K562 (cell line): ENCODE results near the gene PPM1D. TPM values are rescaled to one million over a fixed set of nuclear protein-coding genes. Genes with fewer than 3 reads are reported as not detected.

Experiments
- ATAC-seq: fragments of 200-7000 bp; cut with Tn5 transposase; 3 replicates; pipeline ENCODE4 v1.9.1; 2020; ENCODE audit warnings: moderate library complexity
- BruUV-seq: library from RNA; stranded (reverse); fragments of 400-500 nt; replicated peaks from 2 replicates; lab custom pipeline; 2021; lab: Mats Ljungman, UMichigan
- CTCF ChIA-PET: fragments of 300-600 bp; formaldehyde crosslinking; extraction: SDS; loops from one replicate; lab custom pipeline; 2021; ENCODE audit warnings: low intra/inter-chr PET ratio; lab: Yijun Ruan, JAX
- POLR2A ChIA-PET: fragments of 300-600, 350-650 bp; sonication (Branson Sonifier 250); formaldehyde crosslinking; extraction: SDS; loops from one replicate; lab custom pipeline; 2021; ENCODE audit warnings: antibody characterized with exemption, inconsistent platforms; lab: Yijun Ruan, JAX
- DNase-seq, 4 experiments: peaks; one replicate each; pipeline versions ENCODE4 v3.0.0 to v3.0.0-alpha.2; 2011 to 2018; ENCODE audit warnings: low spot score in 3 of 4, mixed read lengths in 3 of 4; ENCODE audit errors: extremely low read depth in 1 of 4
- FAIRE-seq: peaks from 2 replicates; lab custom pipeline; 2011; peaks lifted over from hg19 to GRCh38; lab: Jason Lieb, UNC
- H2AFZ ChIP-seq: 2 replicates; pipeline ENCODE4 v1.6.0; 2011; ENCODE audit warnings: low read depth, low read length, control low read depth, inconsistent platforms
- H3K27ac ChIP-seq: fragments of 200-600 bp; 3 replicates; pipeline ENCODE4 v1.8.0; 2011; ENCODE audit warnings: low read depth, mild to moderate bottlenecking, control low read depth, inconsistent platforms, low read length, moderate library complexity, mixed read lengths; ENCODE audit errors: extremely low read depth
- H3K27me3 ChIP-seq, 2 experiments: fragments of 300-600 bp in 1 of 2; 2 replicates in 1 of 2; 3 replicates in 1 of 2; pipeline versions ENCODE4 v1.6.0 to v1.8.0; 2011; ENCODE audit warnings: inconsistent platforms in 2 of 2, low read length in 2 of 2, mild to moderate bottlenecking in 1 of 2, mixed read lengths in 1 of 2, moderate library complexity in 1 of 2; ENCODE audit not compliant: control insufficient read depth in 2 of 2, insufficient read depth in 2 of 2
- H3K36me3 ChIP-seq: fragments of 300-600 bp; 3 replicates; pipeline ENCODE4 v1.8.0; 2011; ENCODE audit warnings: mild to moderate bottlenecking, low read length, inconsistent platforms; ENCODE audit not compliant: control insufficient read depth, insufficient read depth
- H3K4me1 ChIP-seq, 2 experiments: fragments of 200-600 bp in 1 of 2; replicated peaks in 1 of 2; 2 replicates in 1 of 2; 3 replicates in 1 of 2; pipeline versions ENCODE4 v1.5.1 to v1.8.0; 2011; ENCODE audit warnings: inconsistent platforms in 2 of 2, low read length in 2 of 2, mild to moderate bottlenecking in 1 of 2, mixed read lengths in 1 of 2, moderate library complexity in 1 of 2; ENCODE audit not compliant: control insufficient read depth in 2 of 2, insufficient read depth in 2 of 2
- H3K4me2 ChIP-seq: 2 replicates; pipeline ENCODE4 v1.6.1; 2011; ENCODE audit warnings: low read length, control low read depth, inconsistent platforms, mixed read lengths; ENCODE audit not compliant: insufficient read depth
- H3K4me3 ChIP-seq: fragments of 200-600 bp; sonication (generic), shearing (Covaris generic); 2 replicates; pipeline ENCODE4 v1.5.1; 2016; ENCODE audit warnings: control low read depth, inconsistent platforms
- H3K79me2 ChIP-seq: fragments of 200-600 bp; 3 replicates; pipeline ENCODE4 v1.8.0; 2011; ENCODE audit warnings: low read length, inconsistent platforms; ENCODE audit not compliant: control insufficient read depth, insufficient read depth
- H3K9ac ChIP-seq, 2 experiments: 2 replicates each; pipeline versions ENCODE4 v1.6.0 to v1.6.1; 2011; ENCODE audit warnings: low read depth in 2 of 2, low read length in 2 of 2, control low read depth in 1 of 2, inconsistent platforms in 1 of 2, mild to moderate bottlenecking in 1 of 2, mixed read lengths in 1 of 2; ENCODE audit not compliant: insufficient read depth in 1 of 2
- H3K9me1 ChIP-seq: one replicate; pipeline ENCODE4 v1.6.0; 2011; ENCODE audit warnings: inconsistent platforms, mild to moderate bottlenecking, low read length, moderate library complexity; ENCODE audit not compliant: control insufficient read depth, insufficient read depth
- H3K9me3 ChIP-seq: replicated peaks from 2 replicates; pipeline ENCODE4 v1.5.1; 2011; ENCODE audit warnings: low read depth, low read length, inconsistent platforms; ENCODE audit not compliant: control insufficient read depth, insufficient read depth
- H4K20me1 ChIP-seq: replicated peaks from 2 replicates; pipeline ENCODE4 v1.6.1; 2011; ENCODE audit warnings: low read length, inconsistent platforms, mixed read lengths; ENCODE audit not compliant: control insufficient read depth, insufficient read depth
- MCM2 ChIP-seq: fragments of 450-650 bp; IDR thresholded peaks from 2 replicates; pipeline ENCODE4 v1.6.1; 2017; ENCODE audit warnings: low read depth, mild to moderate bottlenecking
- RUNX1 ChIP-seq: sonication (generic); IDR thresholded peaks from 2 replicates; pipeline ENCODE4 v1.6.1; 2016; ENCODE audit warnings: antibody characterized with exemption, low read depth
- TAF1 ChIP-seq: IDR thresholded peaks from 2 replicates; pipeline ENCODE4 v1.6.1; 2011; ENCODE audit warnings: mild to moderate bottlenecking, low read length, moderate library complexity; ENCODE audit not compliant: insufficient read depth, control insufficient read depth, severe bottlenecking; ENCODE audit errors: extremely low read depth
- ZNF217 ChIP-seq: sonication (generic); formaldehyde crosslinking; IDR thresholded peaks from 2 replicates; pipeline ENCODE4 v1.8.0; 2022; ENCODE audit warnings: mild to moderate bottlenecking, missing genetic modification reagents
- ZNF584 ChIP-seq: fragments of 200-800 bp; sonication (Bioruptor generic); IDR thresholded peaks from 2 replicates; pipeline ENCODE4 v1.6.1; 2016; ENCODE audit warnings: low read depth, mild to moderate bottlenecking, missing genetic modification characterization, missing compliant biosample characterization
- WGBS: fragments of 100-300 bp; shearing (Covaris generic); methylation state at CpG from one replicate; pipeline ENCODE4 v1.1.6; 2016; ENCODE audit warnings: low coverage, mixed read lengths; ENCODE audit not compliant: insufficient coverage; ENCODE audit errors: missing lambda C conversion rate; 5-methylcytosine and 5-hydroxymethylcytosine counted together
- in situ Hi-C: fragments of 300-500 bp; cut with MboI; formaldehyde crosslinking; loops from 4 replicates; pipeline ENCODE4 v1.15.0; 2018; ENCODE audit warnings: inconsistent platforms, mixed read lengths
- intact Hi-C: fragments of 100-400 bp; cut with micrococcal nuclease; formaldehyde crosslinking; loops from 2 replicates; pipeline ENCODE4 v1.14.2; 2022
- polyA plus RNA-seq, 8 experiments: library from polyadenylated mRNA; depleted of rRNA in 4 of 8; stranded (reverse) in 5 of 8; unstranded in 3 of 8; fragments of >200 nt; fragmentation: Nextera tagmentation in 2 of 8; fragmentation: Illumina TruSeq in 1 of 8; extraction: Ambion mirVana in 2 of 8; extraction: Trizol in 1 of 8; gene quantifications; 2 replicates each; pipeline versions ENCODE4 v1.2.1 to v1.2.3, GENCODE V29; 2011 to 2014; ENCODE audit warnings: inconsistent platforms in 1 of 8, missing spikeins in 1 of 8
- total RNA-seq, 7 experiments: library from RNA; depleted of rRNA in 6 of 7; stranded (reverse); fragments of >200 nt in 6 of 7; fragmentation: Illumina TruSeq in 2 of 7; extraction: Trizol in 2 of 7; gene quantifications; 2 replicates each; pipeline versions ENCODE4 v1.2.1 to v1.2.3, GENCODE V29; 2011 to 2021; ENCODE audit warnings: low replicate concordance in 1 of 7
- TF ChIP-seq, protein P1 (sequence below), 2 experiments: fragments of 450-650 bp; formaldehyde crosslinking in 1 of 2; IDR thresholded peaks; 2 replicates each; pipeline versions ENCODE4 v1.4.0 to v1.6.1; 2014 to 2020; ENCODE audit warnings: mild to moderate bottlenecking in 2 of 2, borderline replicate concordance in 1 of 2, low read depth in 1 of 2
- TF ChIP-seq, protein P2 (sequence below), 3 experiments: fragments of 200-800 bp in 1 of 3; fragments of 250-450 bp in 1 of 3; fragments of 450-650 bp in 1 of 3; sonication (Bioruptor Pico) in 1 of 3; sonication (Bioruptor generic) in 1 of 3; formaldehyde crosslinking in 1 of 3; IDR thresholded peaks; 2 replicates each; pipeline versions ENCODE4 v1.6.1 to v1.8.0; 2016 to 2022; ENCODE audit warnings: mild to moderate bottlenecking in 2 of 3, missing genetic modification characterization in 2 of 3, missing compliant biosample characterization in 1 of 3, moderate library complexity in 1 of 3

The PPM1D gene
- total and polyA plus RNA-seq, 9 of the 15 experiments (the other 6 are each of a cell fraction or from before 2014, with no cell fraction given): 2.1 to 19.0 (median 7.8) TPM

DNA sequence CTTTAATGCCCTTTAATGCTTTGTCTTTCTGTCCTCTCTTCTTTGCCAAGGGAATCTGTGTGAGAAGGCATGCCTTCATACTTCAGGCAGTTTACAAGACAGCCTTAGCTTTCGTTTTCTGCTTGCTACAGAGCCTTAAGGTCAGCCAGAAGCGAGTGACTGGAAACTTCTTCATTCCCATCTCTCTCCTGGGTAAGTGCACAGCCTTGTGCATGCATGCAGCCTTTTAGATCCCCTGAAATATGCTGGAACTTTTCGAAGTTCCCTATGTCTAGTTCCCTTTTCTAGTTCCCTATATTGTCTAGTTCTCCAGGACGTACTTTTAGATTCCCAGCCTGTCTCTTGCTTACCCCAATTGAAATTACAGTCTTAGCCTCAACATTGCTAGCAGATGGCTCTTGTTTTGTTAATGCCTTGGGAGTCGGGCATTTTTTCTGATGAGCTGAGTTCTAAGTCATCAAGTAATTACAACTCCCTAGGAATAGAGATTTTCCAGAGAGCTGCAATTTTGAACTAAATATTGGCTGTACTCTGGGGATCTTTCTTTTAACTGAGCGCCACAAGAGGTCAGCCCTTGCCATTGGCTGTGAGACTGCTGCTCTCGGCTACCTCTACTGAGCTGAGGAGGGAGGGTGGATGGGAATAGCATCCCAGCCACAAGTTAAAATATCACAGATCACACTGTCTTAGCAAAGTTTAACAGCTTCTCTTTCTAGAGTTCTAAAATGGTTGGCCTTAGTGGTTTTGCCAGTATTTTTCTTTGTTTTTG is 22.7 kb upstream of the PPM1D start:
- ChIA-PET POLR2A (interaction anchor here (0.6 to 1.3 kb wide), 3 partner anchors 9 to 22 kb away, joined by 3 to 4 read pairs (median 3); partner anchors contain the start of gene PPM1D), CTCF (interaction anchor here (0.5 kb wide), 1 partner anchor 315 kb away, joined by 3 read pairs; no protein-coding TSS in a partner anchor)
- no peaks in the 10 kb centered on the region for H3K9me1 ChIP-seq
- 20% methylated on average over 7 of the region's 7 CpGs for WGBS
- no peaks in the 10 kb centered on the region for H3K79me2 ChIP-seq
- no peak overlapping the region; the same call in 2 of the 3 replicates for H3K27ac ChIP-seq
- DNase-seq: peak; percentile 23 to 35 (median 28)
- H3K36me3 ChIP-seq: no peaks in the 10 kb centered on the region
- no peak overlapping the region for H3K4me3 ChIP-seq
- H3K9me3 ChIP-seq: no peaks in the 10 kb centered on the region
- BruUV-seq: no TSS peak
- peak; percentile 91 for ATAC-seq
- FAIRE-seq: peak; percentile 72
- peak overlapping the region; percentile 85 for H2AFZ ChIP-seq
- H3K27me3 ChIP-seq: no peaks in the 10 kb centered on the region
- intact Hi-C loops (loop anchor here (5.0 kb wide), 1 partner anchor 60 kb away; no protein-coding TSS in a partner anchor), in situ Hi-C loops (no loop called here)
- peak overlapping the region; percentile 39 for H3K4me2 ChIP-seq
- H3K9ac ChIP-seq: peak overlapping the region in 1 of 2 experiments; percentile 31; a peak in 2 of 4 replicates
- H3K4me1 ChIP-seq: peaks cover 0 to 5% of the 10 kb centered on the region in 2 experiments; a peak in 3 of 5 replicates
- no peaks in the 10 kb centered on the region for H4K20me1 ChIP-seq
- no peak for TF ChIP-seq MCM2
- no peak for TF ChIP-seq RUNX1
- no peak for TF ChIP-seq ZNF584 (CRISPR knock-in tag)
- TF ChIP-seq TAF1: no peak
- TF ChIP-seq, protein P1, sequence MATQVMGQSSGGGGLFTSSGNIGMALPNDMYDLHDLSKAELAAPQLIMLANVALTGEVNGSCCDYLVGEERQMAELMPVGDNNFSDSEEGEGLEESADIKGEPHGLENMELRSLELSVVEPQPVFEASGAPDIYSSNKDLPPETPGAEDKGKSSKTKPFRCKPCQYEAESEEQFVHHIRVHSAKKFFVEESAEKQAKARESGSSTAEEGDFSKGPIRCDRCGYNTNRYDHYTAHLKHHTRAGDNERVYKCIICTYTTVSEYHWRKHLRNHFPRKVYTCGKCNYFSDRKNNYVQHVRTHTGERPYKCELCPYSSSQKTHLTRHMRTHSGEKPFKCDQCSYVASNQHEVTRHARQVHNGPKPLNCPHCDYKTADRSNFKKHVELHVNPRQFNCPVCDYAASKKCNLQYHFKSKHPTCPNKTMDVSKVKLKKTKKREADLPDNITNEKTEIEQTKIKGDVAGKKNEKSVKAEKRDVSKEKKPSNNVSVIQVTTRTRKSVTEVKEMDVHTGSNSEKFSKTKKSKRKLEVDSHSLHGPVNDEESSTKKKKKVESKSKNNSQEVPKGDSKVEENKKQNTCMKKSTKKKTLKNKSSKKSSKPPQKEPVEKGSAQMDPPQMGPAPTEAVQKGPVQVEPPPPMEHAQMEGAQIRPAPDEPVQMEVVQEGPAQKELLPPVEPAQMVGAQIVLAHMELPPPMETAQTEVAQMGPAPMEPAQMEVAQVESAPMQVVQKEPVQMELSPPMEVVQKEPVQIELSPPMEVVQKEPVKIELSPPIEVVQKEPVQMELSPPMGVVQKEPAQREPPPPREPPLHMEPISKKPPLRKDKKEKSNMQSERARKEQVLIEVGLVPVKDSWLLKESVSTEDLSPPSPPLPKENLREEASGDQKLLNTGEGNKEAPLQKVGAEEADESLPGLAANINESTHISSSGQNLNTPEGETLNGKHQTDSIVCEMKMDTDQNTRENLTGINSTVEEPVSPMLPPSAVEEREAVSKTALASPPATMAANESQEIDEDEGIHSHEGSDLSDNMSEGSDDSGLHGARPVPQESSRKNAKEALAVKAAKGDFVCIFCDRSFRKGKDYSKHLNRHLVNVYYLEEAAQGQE (IDR thresholded peaks at IDR 0.05; ENCODE audit: borderline replicate concordance): peak; percentile 9; the same call in 1 of the 2 replicates
- TF ChIP-seq, protein P1 (CRISPR knock-in tag; IDR thresholded peaks at IDR 0.05; ENCODE audit: low read depth): no peak
- no peak for TF ChIP-seq ZNF217 (CRISPR knock-in tag)
- TF ChIP-seq, protein P2, sequence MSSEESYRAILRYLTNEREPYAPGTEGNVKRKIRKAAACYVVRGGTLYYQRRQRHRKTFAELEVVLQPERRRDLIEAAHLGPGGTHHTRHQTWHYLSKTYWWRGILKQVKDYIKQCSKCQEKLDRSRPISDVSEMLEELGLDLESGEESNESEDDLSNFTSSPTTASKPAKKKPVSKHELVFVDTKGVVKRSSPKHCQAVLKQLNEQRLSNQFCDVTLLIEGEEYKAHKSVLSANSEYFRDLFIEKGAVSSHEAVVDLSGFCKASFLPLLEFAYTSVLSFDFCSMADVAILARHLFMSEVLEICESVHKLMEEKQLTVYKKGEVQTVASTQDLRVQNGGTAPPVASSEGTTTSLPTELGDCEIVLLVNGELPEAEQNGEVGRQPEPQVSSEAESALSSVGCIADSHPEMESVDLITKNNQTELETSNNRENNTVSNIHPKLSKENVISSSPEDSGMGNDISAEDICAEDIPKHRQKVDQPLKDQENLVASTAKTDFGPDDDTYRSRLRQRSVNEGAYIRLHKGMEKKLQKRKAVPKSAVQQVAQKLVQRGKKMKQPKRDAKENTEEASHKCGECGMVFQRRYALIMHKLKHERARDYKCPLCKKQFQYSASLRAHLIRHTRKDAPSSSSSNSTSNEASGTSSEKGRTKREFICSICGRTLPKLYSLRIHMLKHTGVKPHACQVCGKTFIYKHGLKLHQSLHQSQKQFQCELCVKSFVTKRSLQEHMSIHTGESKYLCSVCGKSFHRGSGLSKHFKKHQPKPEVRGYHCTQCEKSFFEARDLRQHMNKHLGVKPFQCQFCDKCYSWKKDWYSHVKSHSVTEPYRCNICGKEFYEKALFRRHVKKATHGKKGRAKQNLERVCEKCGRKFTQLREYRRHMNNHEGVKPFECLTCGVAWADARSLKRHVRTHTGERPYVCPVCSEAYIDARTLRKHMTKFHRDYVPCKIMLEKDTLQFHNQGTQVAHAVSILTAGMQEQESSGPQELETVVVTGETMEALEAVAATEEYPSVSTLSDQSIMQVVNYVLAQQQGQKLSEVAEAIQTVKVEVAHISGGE (CRISPR knock-in tag; IDR thresholded peaks at IDR 0.05): peak in 1 of 3 experiments; percentile 71; a peak in 2 of 6 replicates
